HEK293 (cell line): ENCODE measurements around the gene IL22RA1.

Experiments used
- CTCF ChIA-PET: fragments of 350-600 bp; formaldehyde crosslinking; extraction: SDS; loops from one replicate; lab custom pipeline; 2021; ENCODE audit warnings: antibody characterized with exemption; lab: Yijun Ruan, JAX
- POLR2A ChIA-PET: fragments of 300-600 bp; formaldehyde crosslinking; extraction: SDS; loops from one replicate; lab custom pipeline; 2020; ENCODE audit warnings: antibody characterized with exemption, inconsistent platforms; lab: Yijun Ruan, JAX
- H3K27ac ChIP-seq: fragments of 200-500 bp; sonication (Bioruptor generic); 2 replicates; pipeline ENCODE4 v1.5.1; 2014; ENCODE audit warnings: low read depth, low read length, control low read depth, inconsistent platforms; ENCODE audit errors: extremely low read depth
- H3K36me3 ChIP-seq, 2 experiments: fragments of 200-500 bp in 1 of 2; sonication (Bioruptor generic) in 1 of 2; 1 replicate in 1 of 2; 2 replicates in 1 of 2; pipeline ENCODE4 v1.5.1; 2014 to 2017; ENCODE audit warnings: inconsistent platforms in 2 of 2, low read length in 2 of 2; ENCODE audit not compliant: control insufficient read depth in 2 of 2, insufficient read depth in 1 of 2
- H3K4me1 ChIP-seq: fragments of 200-500 bp; sonication (Bioruptor generic); 2 replicates; pipeline ENCODE4 v1.5.1; 2014; ENCODE audit warnings: mild to moderate bottlenecking, low read length, inconsistent platforms; ENCODE audit not compliant: control insufficient read depth, insufficient read depth
- H3K4me3 ChIP-seq: 2 replicates; pipeline ENCODE4 v1.5.1; 2011; ENCODE audit warnings: low read depth, mild to moderate bottlenecking, control low read depth, low read length, moderate library complexity
- H3K9me3 ChIP-seq: fragments of 200-500 bp; sonication (Bioruptor generic); 2 replicates; pipeline ENCODE4 v1.5.1; 2014; ENCODE audit warnings: low read depth, low read length, inconsistent platforms; ENCODE audit not compliant: control insufficient read depth, insufficient read depth
- ATF2 ChIP-seq: fragments of 450-650 bp; formaldehyde crosslinking; IDR thresholded peaks from 2 replicates; pipeline ENCODE4 v1.5.1; 2016; ENCODE audit warnings: missing biosample characterization, missing genetic modification characterization, low read depth
- BCL11A ChIP-seq: fragments of 450-650 bp; formaldehyde crosslinking; IDR thresholded peaks from 2 replicates; pipeline ENCODE4 v1.5.1; 2016; ENCODE audit warnings: low read depth, missing biosample characterization, missing genetic modification characterization
- IKZF3 ChIP-seq: fragments of 450-650 bp; IDR thresholded peaks from 2 replicates; pipeline ENCODE4 v1.5.0; 2018; ENCODE audit warnings: missing biosample characterization, mild to moderate bottlenecking, missing genetic modification characterization, moderate library complexity
- SALL2 ChIP-seq: fragments of 450-650 bp; formaldehyde crosslinking; IDR thresholded peaks from 2 replicates; pipeline ENCODE4 v1.5.0; 2017; ENCODE audit warnings: missing biosample characterization, mild to moderate bottlenecking, missing genetic modification characterization, borderline replicate concordance
- SCRT2 ChIP-seq: fragments of 450-650 bp; formaldehyde crosslinking; IDR thresholded peaks from 2 replicates; pipeline ENCODE4 v1.5.1; 2016; ENCODE audit warnings: missing biosample characterization, missing genetic modification characterization
- TRIM28 ChIP-seq: IDR thresholded peaks from 2 replicates; pipeline ENCODE4 v1.6.1; 2011; ENCODE audit warnings: low read length, control low read depth, borderline replicate concordance
- ZBTB26 ChIP-seq: fragments of 450-650 bp; formaldehyde crosslinking; optimal IDR thresholded peaks from 2 replicates; pipeline ENCODE3; 2016; ENCODE audit warnings: missing biosample characterization, mild to moderate bottlenecking, missing genetic modification characterization
- ZBTB44 ChIP-seq: fragments of 450-650 bp; IDR thresholded peaks from 2 replicates; pipeline ENCODE4 v1.5.1; 2018; ENCODE audit warnings: missing biosample characterization, mild to moderate bottlenecking, missing genetic modification characterization
- ZEB2 ChIP-seq: fragments of 450-650 bp; formaldehyde crosslinking; IDR thresholded peaks from 2 replicates; pipeline ENCODE4 v1.5.1; 2016; ENCODE audit warnings: missing biosample characterization, missing genetic modification characterization
- ZNF133 ChIP-seq: fragments of 450-650 bp; formaldehyde crosslinking; IDR thresholded peaks from 2 replicates; pipeline ENCODE4 v1.5.1; 2016; ENCODE audit warnings: missing biosample characterization, missing genetic modification characterization
- ZNF394 ChIP-seq: fragments of 450-650 bp; formaldehyde crosslinking; IDR thresholded peaks from 2 replicates; pipeline ENCODE4 v1.5.1; 2016; ENCODE audit warnings: missing biosample characterization, missing genetic modification characterization, mild to moderate bottlenecking, moderate library complexity, borderline replicate concordance
- ZNF544 ChIP-seq: fragments of 450-650 bp; formaldehyde crosslinking; IDR thresholded peaks from 2 replicates; pipeline ENCODE4 v1.5.0; 2017; ENCODE audit warnings: missing biosample characterization, missing genetic modification characterization
- ZNF548 ChIP-seq: fragments of 450-650 bp; formaldehyde crosslinking; IDR thresholded peaks from 2 replicates; pipeline ENCODE4 v1.5.1; 2016; ENCODE audit warnings: missing biosample characterization, missing genetic modification characterization
- ZNF560 ChIP-seq: fragments of 450-650 bp; formaldehyde crosslinking; IDR thresholded peaks from 2 replicates; pipeline ENCODE4 v1.5.1; 2017; ENCODE audit warnings: missing biosample characterization, missing genetic modification characterization, borderline replicate concordance
- ZNF610 ChIP-seq: fragments of 450-650 bp; formaldehyde crosslinking; IDR thresholded peaks from 2 replicates; pipeline ENCODE4 v1.5.1; 2016; ENCODE audit warnings: missing biosample characterization, missing genetic modification characterization, borderline replicate concordance
- ZNF624 ChIP-seq: fragments of 450-650 bp; formaldehyde crosslinking; IDR thresholded peaks from 2 replicates; pipeline ENCODE4 v1.5.1; 2017; ENCODE audit warnings: missing biosample characterization, missing genetic modification characterization
- ZNF768 ChIP-seq: fragments of 450-650 bp; formaldehyde crosslinking; IDR thresholded peaks from 2 replicates; pipeline ENCODE4 v1.5.1; 2018; ENCODE audit warnings: missing biosample characterization, mild to moderate bottlenecking, missing genetic modification characterization
- ZSCAN30 ChIP-seq: fragments of 450-650 bp; IDR thresholded peaks from 2 replicates; pipeline ENCODE4 v1.5.1; 2018; ENCODE audit warnings: missing biosample characterization, mild to moderate bottlenecking, missing genetic modification characterization, moderate library complexity
- TF ChIP-seq, protein P1 (sequence below): fragments of 450-650 bp; formaldehyde crosslinking; IDR thresholded peaks from 2 replicates; pipeline ENCODE4 v1.5.1; 2016; ENCODE audit warnings: missing biosample characterization, missing genetic modification characterization, borderline replicate concordance

Gene IL22RA1

GRCh38 chr1:24124980-24125379 is 18.0 kb downstream of the IL22RA1 start:
- Histone ChIP-seq H3K36me3 (no peaks in the 10 kb centered on the region), H3K4me3 (no peak overlapping the region), H3K9me3 (no peaks in the 10 kb centered on the region), H3K27ac (no peak overlapping the region), H3K4me1 (no peaks in the 10 kb centered on the region)
- CTCF ChIA-PET = interaction anchor here (1.3 to 3.5 kb wide), 3 partner anchors 25 to 267 kb away, joined by 3 to 15 read pairs (median 9); no protein-coding TSS in a partner anchor
- peak; percentile 79 for TF ChIP-seq ZNF768 (tag by site-specific recombination)
- TF ChIP-seq, protein P1, sequence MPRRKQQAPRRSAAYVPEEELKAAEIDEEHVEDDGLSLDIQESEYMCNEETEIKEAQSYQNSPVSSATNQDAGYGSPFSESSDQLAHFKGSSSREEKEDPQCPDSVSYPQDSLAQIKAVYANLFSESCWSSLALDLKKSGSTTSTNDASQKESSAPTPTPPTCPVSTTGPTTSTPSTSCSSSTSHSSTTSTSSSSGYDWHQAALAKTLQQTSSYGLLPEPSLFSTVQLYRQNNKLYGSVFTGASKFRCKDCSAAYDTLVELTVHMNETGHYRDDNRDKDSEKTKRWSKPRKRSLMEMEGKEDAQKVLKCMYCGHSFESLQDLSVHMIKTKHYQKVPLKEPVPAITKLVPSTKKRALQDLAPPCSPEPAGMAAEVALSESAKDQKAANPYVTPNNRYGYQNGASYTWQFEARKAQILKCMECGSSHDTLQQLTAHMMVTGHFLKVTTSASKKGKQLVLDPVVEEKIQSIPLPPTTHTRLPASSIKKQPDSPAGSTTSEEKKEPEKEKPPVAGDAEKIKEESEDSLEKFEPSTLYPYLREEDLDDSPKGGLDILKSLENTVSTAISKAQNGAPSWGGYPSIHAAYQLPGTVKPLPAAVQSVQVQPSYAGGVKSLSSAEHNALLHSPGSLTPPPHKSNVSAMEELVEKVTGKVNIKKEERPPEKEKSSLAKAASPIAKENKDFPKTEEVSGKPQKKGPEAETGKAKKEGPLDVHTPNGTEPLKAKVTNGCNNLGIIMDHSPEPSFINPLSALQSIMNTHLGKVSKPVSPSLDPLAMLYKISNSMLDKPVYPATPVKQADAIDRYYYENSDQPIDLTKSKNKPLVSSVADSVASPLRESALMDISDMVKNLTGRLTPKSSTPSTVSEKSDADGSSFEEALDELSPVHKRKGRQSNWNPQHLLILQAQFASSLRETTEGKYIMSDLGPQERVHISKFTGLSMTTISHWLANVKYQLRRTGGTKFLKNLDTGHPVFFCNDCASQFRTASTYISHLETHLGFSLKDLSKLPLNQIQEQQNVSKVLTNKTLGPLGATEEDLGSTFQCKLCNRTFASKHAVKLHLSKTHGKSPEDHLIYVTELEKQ = no peak
- TF ChIP-seq ZNF133 = no peak
- no peak for TF ChIP-seq ZBTB26
- TF ChIP-seq SALL2 (tag by site-specific recombination) = no peak
- POLR2A ChIA-PET = no interaction called here

DNA sequence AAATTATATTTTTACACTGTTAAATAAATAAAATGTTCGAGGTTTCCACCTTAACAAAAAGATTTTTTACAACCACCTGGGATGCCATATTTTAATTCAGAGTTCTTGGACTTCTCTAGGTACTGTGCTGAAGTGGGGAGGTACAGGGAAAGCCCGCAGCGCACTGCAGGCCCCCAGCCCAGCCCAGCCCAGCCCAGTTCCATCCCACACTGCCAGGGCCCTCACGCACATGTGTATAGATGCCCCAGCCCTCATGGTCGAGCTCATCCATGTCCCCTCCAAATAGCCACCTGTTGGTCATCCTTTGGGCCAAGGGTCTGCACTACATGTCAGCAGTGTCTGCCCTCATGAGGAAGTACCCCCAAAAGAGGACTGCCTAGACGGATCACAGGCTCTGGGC is 19.3 kb downstream of the IL22RA1 start:
- no peak for TF ChIP-seq ZNF394 (tag by site-specific recombination)
- no peak for TF ChIP-seq ZEB2
- no peak for TF ChIP-seq BCL11A
- peak; percentile 76 for TF ChIP-seq SCRT2
- TF ChIP-seq, all 188 proteins: peak for 1
- H3K4me1 ChIP-seq = no peaks in the 10 kb centered on the region
- ChIA-PET CTCF (interaction anchor here (1.1 kb wide), 1 partner anchor 27 kb away, joined by 3 read pairs; no protein-coding TSS in a partner anchor), POLR2A (no interaction called here)
- H3K36me3 ChIP-seq = no peaks in the 10 kb centered on the region
- H3K4me3 ChIP-seq = no peak overlapping the region
- H3K27ac ChIP-seq = no peak overlapping the region
- H3K9me3 ChIP-seq = no peaks in the 10 kb centered on the region

- Histone ChIP-seq H3K4me3 (no peak overlapping the region), H3K36me3 (no peaks in the 10 kb centered on the region), H3K27ac (no peak overlapping the region), H3K9me3 (no peaks in the 10 kb centered on the region), H3K4me1 (no peaks in the 10 kb centered on the region)
- ChIA-PET POLR2A (no interaction called here), CTCF (interaction anchor here (1.1 kb wide), 1 partner anchor 27 kb away, joined by 3 read pairs; no protein-coding TSS in a partner anchor)
- TF ChIP-seq IKZF3 (tag by site-specific recombination) (no peak), ZNF560 (tag by site-specific recombination) (no peak), ATF2 (no peak), ZBTB44 (tag by site-specific recombination) (no peak), ZNF544 (tag by site-specific recombination) (no peak), ZNF548 (tag by site-specific recombination) (no peak), ZNF624 (tag by site-specific recombination) (no peak), ZNF610 (tag by site-specific recombination) (no peak), TRIM28 (no peak), ZSCAN30 (no peak)
- TF ChIP-seq, protein P1 = no peak
Measured at GRCh38 chr1:24122776-24123175, 20.2 kb downstream of the IL22RA1 start.
